A673 (cell line): ENCODE results near the gene C10orf105. TPM values are rescaled to one million over a fixed set of nuclear protein-coding genes. Genes with fewer than 3 reads are reported as not detected.
A peak's percentile ranks its signal among the peaks of the same experiment; 100 is the strongest.

ENCODE experiments used
- BruUV-seq: library from RNA; stranded (reverse); fragments of 400-500 nt; replicated peaks from 2 replicates; lab custom pipeline; 2021; lab: Mats Ljungman, UMichigan
- CTCF ChIA-PET: fragments of 300-600 bp; sonication (Branson Sonifier 250); formaldehyde crosslinking; loops from one replicate; lab custom pipeline; 2022; ENCODE audit warnings: antibody characterized with exemption; lab: Charles Lee
- POLR2A ChIA-PET: fragments of 300-600 bp; sonication (Branson Sonifier 250); formaldehyde crosslinking; loops from one replicate; lab custom pipeline; 2022; ENCODE audit warnings: antibody characterized with exemption; ENCODE audit not compliant: low non-redundant PET; lab: Charles Lee
- DNase-seq: peaks from one replicate; pipeline ENCODE4 v3.0.0-alpha.2; 2015; ENCODE audit warnings: low spot score
- H3K27ac ChIP-seq: fragments of 200-600 bp; sonication (generic); 2 replicates; pipeline ENCODE4 v1.5.1; 2016; ENCODE audit warnings: mixed run types, low read depth, mild to moderate bottlenecking, mixed read lengths, antibody characterized with exemption, low read length; ENCODE audit not compliant: poor library complexity, severe bottlenecking
- H3K27me3 ChIP-seq: fragments of 200-600 bp; sonication (generic); replicated peaks from 2 replicates; pipeline ENCODE4 v1.6.1; 2017; ENCODE audit warnings: mixed run types, low read depth, mild to moderate bottlenecking, mixed read lengths, antibody characterized with exemption, low read length; ENCODE audit not compliant: insufficient read depth, poor library complexity
- H3K36me3 ChIP-seq: fragments of 200-600 bp; sonication (generic); 2 replicates; pipeline ENCODE4 v1.6.1; 2016; ENCODE audit warnings: mixed run types, mild to moderate bottlenecking, mixed read lengths, antibody characterized with exemption, low read length; ENCODE audit not compliant: insufficient read depth, poor library complexity, severe bottlenecking
- H3K4me1 ChIP-seq: fragments of 200-600 bp; sonication (generic); 2 replicates; pipeline ENCODE4 v1.6.1; 2017; ENCODE audit warnings: mixed run types, mild to moderate bottlenecking, mixed read lengths, antibody characterized with exemption, low read length; ENCODE audit not compliant: insufficient read depth, poor library complexity, severe bottlenecking
- H3K4me3 ChIP-seq: fragments of 200-600 bp; sonication (generic); 2 replicates; pipeline ENCODE4 v1.5.1; 2016; ENCODE audit warnings: low read depth, mixed run types, mild to moderate bottlenecking, mixed read lengths, low read length; ENCODE audit not compliant: poor library complexity, severe bottlenecking
- H3K9me3 ChIP-seq: fragments of 200-600 bp; sonication (generic); 2 replicates; pipeline ENCODE4 v1.6.1; 2016; ENCODE audit warnings: mixed run types, low read depth, mild to moderate bottlenecking, mixed read lengths, antibody characterized with exemption, low read length; ENCODE audit not compliant: poor library complexity, severe bottlenecking
- CTCF ChIP-seq: fragments of 300-800, 200-600 bp; sonication (generic); conservative IDR thresholded peaks from 2 replicates; pipeline ENCODE4 v1.5.1; 2017; ENCODE audit warnings: low read depth, mild to moderate bottlenecking, antibody characterized with exemption, low read length, moderate library complexity, mixed read lengths
- EZH2 ChIP-seq: fragments of 200-600 bp; sonication (generic); IDR thresholded peaks from 2 replicates; pipeline ENCODE4 v1.6.1; 2017; ENCODE audit warnings: borderline replicate concordance, low read depth, mild to moderate bottlenecking, mixed read lengths, antibody characterized with exemption, low read length; ENCODE audit not compliant: poor library complexity, severe bottlenecking
- intact Hi-C: fragments of 100-400 bp; cut with micrococcal nuclease; formaldehyde crosslinking; loops from one replicate; pipeline ENCODE4 v1.10.0; 2022; ENCODE audit not compliant: unreplicated experiment
- total RNA-seq: library from RNA; stranded (reverse); gene quantifications from 2 replicates; pipeline ENCODE4 v1.2.3, GENCODE V29; 2021

C10orf105 gene
- total RNA-seq, 1 experiment from 2014 or later = not detected

- Histone ChIP-seq H3K9me3 (no peaks in the 10 kb centered on the region), H3K27ac (peak overlapping the region; percentile 50), H3K4me3 (no peak overlapping the region), H3K27me3 (no peaks in the 10 kb centered on the region), H3K36me3 (no peaks in the 10 kb centered on the region), H3K4me1 (peaks cover 8% of the 10 kb centered on the region)
- no peak for TF ChIP-seq CTCF
- no peak for TF ChIP-seq EZH2
- intact Hi-C loops = no loop called here
- no peak for DNase-seq
- CTCF ChIA-PET = no interaction called here
- BruUV-seq = no TSS peak
- POLR2A ChIA-PET = no interaction called here
Measured at GRCh38 chr10:71714592-71714991, 5.0 kb downstream of the C10orf105 start.

- Histone ChIP-seq H3K36me3 (no peaks in the 10 kb centered on the region), H3K27me3 (no peaks in the 10 kb centered on the region), H3K4me1 (peaks cover 8% of the 10 kb centered on the region), H3K4me3 (no peak overlapping the region), H3K9me3 (no peaks in the 10 kb centered on the region), H3K27ac (peak overlapping the region; percentile 50)
- POLR2A ChIA-PET = interaction anchor here (0.7 kb wide), 1 partner anchor 407 kb away, joined by 3 read pairs; no protein-coding TSS in a partner anchor
- CTCF ChIA-PET = no interaction called here
- BruUV-seq = no TSS peak
- no peak for TF ChIP-seq EZH2
- no peak for TF ChIP-seq CTCF
- intact Hi-C loops = no loop called here
- DNase-seq = no peak
Measured at GRCh38 chr10:71714031-71714410, 5.6 kb downstream of the C10orf105 start.

- no peaks in the 10 kb centered on the region for H3K36me3 ChIP-seq
- CTCF ChIA-PET = no interaction called here
- TF ChIP-seq CTCF = no peak
- no peak for TF ChIP-seq EZH2
- H3K4me1 ChIP-seq = peaks cover 8% of the 10 kb centered on the region
- DNase-seq = no peak
- no peak overlapping the region for H3K4me3 ChIP-seq
- no peaks in the 10 kb centered on the region for H3K27me3 ChIP-seq
- peak overlapping the region; percentile 50 for H3K27ac ChIP-seq
- intact Hi-C loops = no loop called here
- no TSS peak for BruUV-seq
- POLR2A ChIA-PET = interaction anchor here (0.7 kb wide), 1 partner anchor 406 kb away, joined by 3 read pairs; no protein-coding TSS in a partner anchor
- no peaks in the 10 kb centered on the region for H3K9me3 ChIP-seq
Measured at GRCh38 chr10:71713135-71714030, 6.2 kb downstream of the C10orf105 start.
